ENCODE results near the gene KNDC1.
"Not testable (repeated sequence)": the region's sequence is repeated elsewhere in the genome, so short reads cannot be mapped to it uniquely, and the experiment has no call there.

GRCh38 chr10:133175624-133176023 lies 15.6 kb downstream of the KNDC1 start:
- not testable (repeated sequence) for TF ChIP-seq CTCF, POLR2A (IDR thresholded peaks at IDR 0.05)
